Measurements from ENCODE around the gene FRRS1L. TPM values are rescaled to one million over a fixed set of nuclear protein-coding genes. Genes with fewer than 3 reads are reported as not detected.

The FRRS1L gene
- total RNA-seq, 1 donor from 2014 or later, result 1.1 TPM

GRCh38 chr9:109083141-109083540 is 83.9 kb downstream of the FRRS1L start:
- H2AFZ ChIP-seq (ENCODE audit: low read depth, low read length), result no peak overlapping the region
- no peak for DNase-seq (ENCODE audit: low read depth)
- H3K27ac Mint-ChIP-seq (ENCODE audit: unreplicated experiment), result no peak overlapping the region
- H3K27ac ChIP-seq (ENCODE audit: low read depth, low read length), result no peak overlapping the region
- H3K36me3 ChIP-seq (ENCODE audit: insufficient read depth, low read length), result peaks cover 14% of the 10 kb centered on the region
- no peak overlapping the region for H3K9ac ChIP-seq (ENCODE audit: low read length)
- H3K4me3 Mint-ChIP-seq (ENCODE audit: unreplicated experiment), result no peak overlapping the region
- H3K9me3 ChIP-seq (ENCODE audit: insufficient read depth, low read depth, low read length), result no peaks in the 10 kb centered on the region
- H3K4me1 Mint-ChIP-seq (ENCODE audit: low read depth, unreplicated experiment), result peaks cover 9% of the 10 kb centered on the region
- no peaks in the 10 kb centered on the region for H3K4me1 ChIP-seq (ENCODE audit: insufficient read depth, low read length)
- H3K27me3 ChIP-seq (ENCODE audit: insufficient read depth, low read length), result no peaks in the 10 kb centered on the region
- H3K4me3 ChIP-seq (ENCODE audit: insufficient read depth, low read depth, low read length), result no peak overlapping the region
- H3K79me2 ChIP-seq (ENCODE audit: insufficient read depth, low read length), result no peaks in the 10 kb centered on the region
- no peak for FAIRE-seq
- TF ChIP-seq CTCF (IDR thresholded peaks at IDR 0.05; ENCODE audit: insufficient read depth, low read depth, low read length) (no peak), EZH2 (IDR thresholded peaks at IDR 0.05; ENCODE audit: insufficient read depth, low read length) (no peak)
- peaks cover 8% of the 10 kb centered on the region for H3K36me3 Mint-ChIP-seq (ENCODE audit: low read depth, unreplicated experiment)
- H3K9me3 Mint-ChIP-seq (ENCODE audit: unreplicated experiment), result no peaks in the 10 kb centered on the region
- no peaks in the 10 kb centered on the region for H4K20me1 ChIP-seq (ENCODE audit: insufficient read depth, low read length)
- H3K4me2 ChIP-seq (ENCODE audit: low read length), result no peak overlapping the region
- H3K27me3 Mint-ChIP-seq (ENCODE audit: low read depth, unreplicated experiment), result no peaks in the 10 kb centered on the region

DNA sequence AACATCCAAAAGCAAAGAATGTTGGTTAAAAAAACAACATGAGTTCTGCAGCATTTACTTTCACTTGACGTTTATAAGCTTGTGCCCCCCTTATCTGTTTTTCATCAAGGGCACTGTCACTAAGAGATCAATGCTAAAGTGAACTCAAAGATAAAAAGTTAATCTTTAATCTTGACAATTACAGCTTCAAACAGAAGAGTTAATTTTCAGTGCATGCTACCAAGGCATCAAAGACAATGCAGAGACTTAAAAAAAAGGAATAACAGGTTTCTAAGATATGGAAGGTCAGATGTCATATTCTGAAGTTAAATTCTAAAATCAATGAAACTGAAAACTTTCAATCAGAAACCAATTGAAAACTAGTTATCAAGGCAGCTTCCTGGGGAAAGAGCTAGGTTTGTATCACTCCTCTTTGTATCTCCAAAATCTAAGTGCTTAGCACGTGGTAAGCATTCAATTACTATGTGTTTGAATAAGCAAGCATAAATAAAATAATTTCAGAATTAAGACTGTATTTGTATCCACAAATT is 84.9 kb downstream of the FRRS1L start:
- H3K4me3 ChIP-seq (ENCODE audit: insufficient read depth, low read depth, low read length), result no peak overlapping the region
- no peaks in the 10 kb centered on the region for H3K79me2 ChIP-seq (ENCODE audit: insufficient read depth, low read length)
- H3K4me1 ChIP-seq (ENCODE audit: insufficient read depth, low read length), result no peaks in the 10 kb centered on the region
- H3K27me3 Mint-ChIP-seq (ENCODE audit: low read depth, unreplicated experiment), result no peaks in the 10 kb centered on the region
- no peak for DNase-seq (ENCODE audit: low read depth)
- H3K27ac Mint-ChIP-seq (ENCODE audit: unreplicated experiment), result no peak overlapping the region
- H4K20me1 ChIP-seq (ENCODE audit: insufficient read depth, low read length), result no peaks in the 10 kb centered on the region
- peaks cover 9% of the 10 kb centered on the region for H3K4me1 Mint-ChIP-seq (ENCODE audit: low read depth, unreplicated experiment)
- TF ChIP-seq EZH2 (IDR thresholded peaks at IDR 0.05; ENCODE audit: insufficient read depth, low read length) (no peak), CTCF (IDR thresholded peaks at IDR 0.05; ENCODE audit: insufficient read depth, low read depth, low read length) (no peak)
- no peaks in the 10 kb centered on the region for H3K9me3 ChIP-seq (ENCODE audit: insufficient read depth, low read depth, low read length)
- H3K36me3 Mint-ChIP-seq (ENCODE audit: low read depth, unreplicated experiment), result peaks cover 8% of the 10 kb centered on the region
- H3K27ac ChIP-seq (ENCODE audit: low read depth, low read length), result no peak overlapping the region
- no peaks in the 10 kb centered on the region for H3K27me3 ChIP-seq (ENCODE audit: insufficient read depth, low read length)
- H3K4me3 Mint-ChIP-seq (ENCODE audit: unreplicated experiment), result no peak overlapping the region
- H3K4me2 ChIP-seq (ENCODE audit: low read length), result no peak overlapping the region
- no peak for FAIRE-seq
- H3K9ac ChIP-seq (ENCODE audit: low read length), result no peak overlapping the region
- H3K9me3 Mint-ChIP-seq (ENCODE audit: unreplicated experiment), result no peaks in the 10 kb centered on the region
- peaks cover 19% of the 10 kb centered on the region for H3K36me3 ChIP-seq (ENCODE audit: insufficient read depth, low read length)
- H2AFZ ChIP-seq (ENCODE audit: low read depth, low read length), result no peak overlapping the region

Other genes starting within 250 kb of the FRRS1L start
- 20.7 and 23.4 TPM in 2 replicates for gene ELP1, start 233.1 kb downstream of the FRRS1L start, total RNA-seq
- gene ABITRAM, start 232.8 kb downstream of the FRRS1L start, total RNA-seq, result 16.3 and 16.7 TPM in 2 replicates
- gene CTNNAL1, start 153.8 kb downstream of the FRRS1L start, total RNA-seq, result 25.5 and 35.1 TPM in 2 replicates
- 52.2 and 54.1 TPM in 2 replicates for gene TMEM245, start 47.3 kb downstream of the FRRS1L start, total RNA-seq
- 1.2 and 2.0 TPM in 2 replicates for gene EPB41L4B, start 153.8 kb upstream of the FRRS1L start, total RNA-seq

Measured in astrocyte (in vitro differentiated cells and primary cell).